ENCODE data around the gene SRGAP1. TPM values are rescaled to one million over a fixed set of nuclear protein-coding genes. Genes with fewer than 3 reads are reported as not detected.

Gene SRGAP1
- total RNA-seq, 1 experiment from 2014 or later: 65.0 TPM

- Mint-ChIP-seq H3K9me3 (ENCODE audit: unreplicated experiment) (peaks cover 8% of the 10 kb centered on the region), H3K4me3 (ENCODE audit: unreplicated experiment) (no peak overlapping the region), H3K4me1 (ENCODE audit: insufficient read depth, unreplicated experiment) (peaks cover 62% of the 10 kb centered on the region), H3K27ac (ENCODE audit: low read depth, unreplicated experiment) (peak overlapping the region; percentile 89), H3K36me3 (ENCODE audit: insufficient read depth, unreplicated experiment) (peaks cover 12% of the 10 kb centered on the region), H3K27me3 (ENCODE audit: insufficient read depth, unreplicated experiment) (no peaks in the 10 kb centered on the region)
- POLR2A ChIA-PET: interaction anchor here (0.6 to 9.3 kb wide), 16 partner anchors 8 to 301 kb away, joined by 3 to 101 read pairs (median 4); partner anchors contain the start of genes KICS2 and SRGAP1
- DNase-seq (ENCODE audit: unreplicated experiment): no peak
- intact Hi-C loops (cut with micrococcal nuclease): no loop called here
- no TSS peak for BruUV-seq (replicated peaks)
- CTCF ChIA-PET: interaction anchor here (0.5 to 1.8 kb wide), 5 partner anchors 7 to 472 kb away, joined by 3 to 5 read pairs (median 4); no protein-coding TSS in a partner anchor
- TF ChIP-seq CTCF (IDR thresholded peaks at IDR 0.05; ENCODE audit: unreplicated experiment): no peak
These were observed 76.7 kb downstream of the SRGAP1 start for GRCh38 chr12:63921157-63921556.

GRCh38 chr12:63922474-63922873, 78.0 kb downstream of the SRGAP1 start:
- ChIA-PET CTCF (interaction anchor here (0.7 kb wide), 1 partner anchor 42 kb away, joined by 4 read pairs; no protein-coding TSS in a partner anchor), POLR2A (interaction anchor here (0.6 to 1.6 kb wide), 7 partner anchors 10 to 814 kb away, joined by 3 to 4 read pairs (median 3); no protein-coding TSS in a partner anchor)
- no peak for TF ChIP-seq CTCF (IDR thresholded peaks at IDR 0.05; ENCODE audit: unreplicated experiment)
- peaks cover 12% of the 10 kb centered on the region for H3K36me3 Mint-ChIP-seq (ENCODE audit: insufficient read depth, unreplicated experiment)
- intact Hi-C loops (cut with micrococcal nuclease): no loop called here
- H3K4me3 Mint-ChIP-seq (ENCODE audit: unreplicated experiment): no peak overlapping the region
- BruUV-seq (replicated peaks): no TSS peak
- DNase-seq (ENCODE audit: unreplicated experiment): peak; percentile 50
- H3K9me3 Mint-ChIP-seq (ENCODE audit: unreplicated experiment): peaks cover 15% of the 10 kb centered on the region
- peak overlapping the region; percentile 89 for H3K27ac Mint-ChIP-seq (ENCODE audit: low read depth, unreplicated experiment)
- peaks cover 58% of the 10 kb centered on the region for H3K4me1 Mint-ChIP-seq (ENCODE audit: insufficient read depth, unreplicated experiment)
- H3K27me3 Mint-ChIP-seq (ENCODE audit: insufficient read depth, unreplicated experiment): no peaks in the 10 kb centered on the region

GRCh38 chr12:63924781-63925180, 80.3 kb downstream of the SRGAP1 start:
- peaks cover 18% of the 10 kb centered on the region for H3K9me3 Mint-ChIP-seq (ENCODE audit: unreplicated experiment)
- no peak overlapping the region for H3K27ac Mint-ChIP-seq (ENCODE audit: low read depth, unreplicated experiment)
- intact Hi-C loops (cut with micrococcal nuclease): no loop called here
- DNase-seq (ENCODE audit: unreplicated experiment): no peak
- POLR2A ChIA-PET: interaction anchor here (0.5 to 1.0 kb wide), 2 partner anchors 43 to 80 kb away, joined by 3 to 7 read pairs; no protein-coding TSS in a partner anchor
- H3K36me3 Mint-ChIP-seq (ENCODE audit: insufficient read depth, unreplicated experiment): peaks cover 12% of the 10 kb centered on the region
- BruUV-seq (replicated peaks): no TSS peak
- TF ChIP-seq CTCF (IDR thresholded peaks at IDR 0.05; ENCODE audit: unreplicated experiment): no peak
- CTCF ChIA-PET: interaction anchor here (0.5 kb wide), 1 partner anchor 31 kb away, joined by 3 read pairs; no protein-coding TSS in a partner anchor
- no peak overlapping the region for H3K4me3 Mint-ChIP-seq (ENCODE audit: unreplicated experiment)
- peaks cover 38% of the 10 kb centered on the region for H3K4me1 Mint-ChIP-seq (ENCODE audit: insufficient read depth, unreplicated experiment)
- H3K27me3 Mint-ChIP-seq (ENCODE audit: insufficient read depth, unreplicated experiment): no peaks in the 10 kb centered on the region

- no peak overlapping the region for H3K4me3 Mint-ChIP-seq (ENCODE audit: unreplicated experiment)
- BruUV-seq (replicated peaks): no TSS peak
- ChIA-PET CTCF (no interaction called here), POLR2A (interaction anchor here (0.6 to 4.1 kb wide), 2 partner anchors 9 to 306 kb away, joined by 3 to 45 read pairs; no protein-coding TSS in a partner anchor)
- TF ChIP-seq CTCF (IDR thresholded peaks at IDR 0.05; ENCODE audit: unreplicated experiment): no peak
- H3K27me3 Mint-ChIP-seq (ENCODE audit: insufficient read depth, unreplicated experiment): no peaks in the 10 kb centered on the region
- H3K4me1 Mint-ChIP-seq (ENCODE audit: insufficient read depth, unreplicated experiment): peaks cover 33% of the 10 kb centered on the region
- peaks cover 9% of the 10 kb centered on the region for H3K9me3 Mint-ChIP-seq (ENCODE audit: unreplicated experiment)
- intact Hi-C loops (cut with micrococcal nuclease): no loop called here
- H3K36me3 Mint-ChIP-seq (ENCODE audit: insufficient read depth, unreplicated experiment): peaks cover 12% of the 10 kb centered on the region
- no peak for DNase-seq (ENCODE audit: unreplicated experiment)
- no peak overlapping the region for H3K27ac Mint-ChIP-seq (ENCODE audit: low read depth, unreplicated experiment)
These were observed 83.0 kb downstream of the SRGAP1 start for GRCh38 chr12:63927511-63927910.
